Measurements from ENCODE around the gene CAPN10. TPM values are rescaled to one million over a fixed set of nuclear protein-coding genes. Genes with fewer than 3 reads are reported as not detected.
A peak's percentile ranks its signal among the peaks of the same experiment; 100 is the strongest.

The CAPN10 gene
- total RNA-seq, 2 donors from 2014 or later, result 50.4 to 73.9 TPM

DNA sequence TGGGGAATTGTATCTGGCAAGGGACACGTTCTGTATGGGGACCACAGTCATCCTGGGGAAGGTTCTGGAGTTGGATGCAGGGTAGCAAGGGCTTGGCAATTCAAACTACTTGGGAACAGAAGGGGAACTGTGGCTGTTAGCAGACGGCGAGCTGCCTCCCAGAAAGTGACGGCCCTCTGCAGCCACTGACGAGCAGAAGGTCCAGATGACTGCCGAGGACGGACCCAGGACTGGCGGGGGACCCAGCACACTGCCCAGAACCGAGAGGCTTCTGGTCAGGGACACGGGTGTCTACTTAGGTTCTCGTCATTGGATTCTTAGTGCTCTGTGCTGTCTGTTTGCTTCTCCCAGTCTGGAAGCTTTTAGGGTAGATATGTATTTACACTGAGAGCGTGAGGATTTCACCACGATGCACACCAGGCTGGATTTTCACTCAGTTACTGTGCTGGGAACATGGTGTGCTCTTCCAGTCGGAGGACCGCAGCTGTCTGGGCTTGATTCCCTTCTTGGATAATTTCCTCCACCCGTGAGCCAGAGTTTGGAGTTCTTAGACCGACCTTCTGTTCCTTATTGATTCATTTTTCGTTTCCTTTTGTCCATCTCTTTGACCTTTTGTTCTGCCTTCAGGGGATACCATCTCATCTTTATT lies 52.1 kb downstream of the CAPN10 start:
- Mint-ChIP-seq H3K27me3 (no peaks in the 10 kb centered on the region), H3K9me3 (no peaks in the 10 kb centered on the region), H3K4me3 (no peak overlapping the region), H3K27ac (no peak overlapping the region), H3K4me1 (ENCODE audit: low read depth in 2 of 2) (no peaks in the 10 kb centered on the region), H3K36me3 (peaks cover 6% of the 10 kb centered on the region)
- DNase-seq (ENCODE audit: low spot score), result no peak
- ATAC-seq, result no peak

DNA sequence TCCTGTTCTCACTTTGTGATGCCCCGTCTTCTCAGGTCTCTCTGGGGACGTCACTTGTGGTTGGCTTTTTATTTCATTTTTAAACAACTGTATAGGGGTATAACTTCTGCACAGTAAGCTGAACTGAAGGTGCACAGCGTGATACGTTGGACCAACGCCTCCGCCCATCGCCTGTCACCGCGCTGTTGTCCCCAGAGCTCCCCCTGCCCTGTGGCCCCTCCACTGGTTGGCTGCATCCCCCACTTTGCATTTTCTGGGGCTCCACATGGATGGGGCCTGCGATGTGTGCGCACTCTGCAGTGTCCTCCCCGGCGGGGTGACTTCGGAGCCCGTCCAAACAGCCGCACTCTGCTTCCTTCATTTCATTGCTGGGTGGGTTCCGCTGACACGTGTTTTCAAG lies 53.0 kb downstream of the CAPN10 start:
- no peaks in the 10 kb centered on the region for H3K27me3 Mint-ChIP-seq
- no peak for ATAC-seq
- no peaks in the 10 kb centered on the region for H3K36me3 Mint-ChIP-seq
- no peaks in the 10 kb centered on the region for H3K4me1 Mint-ChIP-seq (ENCODE audit: low read depth in 2 of 2)
- no peak overlapping the region for H3K27ac Mint-ChIP-seq
- no peaks in the 10 kb centered on the region for H3K9me3 Mint-ChIP-seq
- no peak overlapping the region for H3K4me3 Mint-ChIP-seq
- DNase-seq (ENCODE audit: low spot score), result no peak

DNA sequence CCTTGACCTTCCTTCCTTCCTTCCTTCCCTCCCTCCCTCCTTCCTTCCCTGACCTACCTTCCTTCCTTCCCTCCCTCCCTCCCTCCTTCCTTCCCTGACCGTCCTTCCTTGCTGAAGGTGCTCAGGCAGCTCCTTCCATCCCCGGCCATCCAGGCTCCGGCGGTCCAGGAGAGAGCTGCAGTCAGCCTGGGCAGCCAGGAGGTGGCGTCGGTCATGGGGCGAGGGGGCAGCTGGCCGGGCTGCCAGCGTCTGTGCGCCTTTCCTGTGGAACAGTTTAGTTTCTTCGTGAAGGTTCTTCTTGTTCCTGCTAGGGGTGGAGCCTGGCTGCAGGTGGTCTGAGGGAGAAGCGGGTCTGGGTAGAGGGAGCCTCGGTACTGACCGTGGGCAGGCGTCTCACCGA lies 54.4 kb downstream of the CAPN10 start:
- H3K36me3 Mint-ChIP-seq, result no peaks in the 10 kb centered on the region
- H3K27ac Mint-ChIP-seq, result no peak overlapping the region
- ATAC-seq (no peak), DNase-seq (ENCODE audit: low spot score) (no peak)
- peaks cover 0 to 4% of the 10 kb centered on the region in 2 donors for H3K4me1 Mint-ChIP-seq (ENCODE audit: low read depth in 2 of 2)
- H3K4me3 Mint-ChIP-seq, result no peak overlapping the region
- H3K9me3 Mint-ChIP-seq, result no peaks in the 10 kb centered on the region
- no peaks in the 10 kb centered on the region for H3K27me3 Mint-ChIP-seq

DNA sequence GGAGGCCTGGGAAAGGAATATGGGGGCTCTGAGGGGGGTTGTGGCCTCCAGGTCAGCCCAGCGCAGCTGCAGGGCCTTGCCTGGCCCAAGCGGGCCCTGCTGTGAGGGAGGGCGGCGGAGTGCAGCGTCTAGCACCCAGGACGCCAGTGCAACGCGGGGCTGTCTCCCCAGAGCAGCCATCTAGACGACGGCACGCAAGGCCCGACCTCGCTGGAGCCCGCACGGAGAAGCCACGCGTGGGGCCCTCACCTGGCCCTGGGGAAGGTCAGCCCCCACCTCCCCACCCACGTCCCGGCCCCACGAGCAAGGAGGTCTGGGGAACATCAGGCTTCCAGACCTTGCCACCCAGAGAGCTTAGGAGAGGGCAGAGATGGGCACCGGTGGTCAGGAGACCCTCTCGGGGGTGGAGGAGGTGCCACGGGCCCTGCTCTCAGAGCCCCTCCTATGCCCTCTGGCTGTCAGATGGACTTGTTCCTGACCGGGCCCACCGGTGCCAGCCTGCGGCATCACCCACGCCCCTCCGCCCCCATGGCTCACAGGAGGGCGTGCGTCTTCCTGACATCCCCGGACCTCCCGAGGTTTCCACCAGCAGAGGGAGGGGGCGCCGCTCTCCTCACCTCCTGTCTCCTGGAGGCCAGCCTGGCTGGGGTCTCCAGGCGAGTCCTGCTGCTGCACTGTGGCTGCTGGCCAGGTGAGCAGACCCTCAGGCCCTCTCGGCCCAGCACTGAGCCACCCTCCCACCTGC lies 55.7 kb downstream of the CAPN10 start:
- no peaks in the 10 kb centered on the region for H3K9me3 Mint-ChIP-seq
- no peak overlapping the region for H3K4me3 Mint-ChIP-seq
- H3K27ac Mint-ChIP-seq, result no peak overlapping the region
- DNase-seq (ENCODE audit: low spot score) (no peak), ATAC-seq (no peak)
- no peaks in the 10 kb centered on the region for H3K36me3 Mint-ChIP-seq
- no peaks in the 10 kb centered on the region for H3K27me3 Mint-ChIP-seq
- H3K4me1 Mint-ChIP-seq (ENCODE audit: low read depth in 2 of 2), result peaks cover 5 to 7% of the 10 kb centered on the region in 2 donors

DNA sequence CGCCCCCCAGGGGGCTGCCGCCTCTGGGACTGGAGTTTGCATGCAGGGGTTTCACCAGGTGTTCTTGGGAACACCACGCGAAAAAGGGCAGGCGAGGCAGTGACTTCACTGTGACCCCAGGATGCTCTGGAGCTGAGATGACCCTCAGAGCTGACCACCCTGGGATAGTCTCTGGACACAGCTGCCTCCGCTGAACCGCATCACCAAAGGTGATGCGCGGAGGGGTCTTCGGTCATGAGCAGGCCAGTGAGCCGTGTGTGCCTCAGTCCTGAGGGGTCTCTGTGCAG lies 56.2 kb downstream of the CAPN10 start:
- Mint-ChIP-seq H3K27me3 (peaks cover 0 to 3% of the 10 kb centered on the region in 2 donors), H3K9me3 (no peaks in the 10 kb centered on the region), H3K27ac (no peak overlapping the region), H3K36me3 (no peaks in the 10 kb centered on the region), H3K4me3 (no peak overlapping the region), H3K4me1 (ENCODE audit: low read depth in 2 of 2) (peaks cover 5 to 9% of the 10 kb centered on the region in 2 donors)
- no peak for DNase-seq (ENCODE audit: low spot score)
- no peak for ATAC-seq

DNA sequence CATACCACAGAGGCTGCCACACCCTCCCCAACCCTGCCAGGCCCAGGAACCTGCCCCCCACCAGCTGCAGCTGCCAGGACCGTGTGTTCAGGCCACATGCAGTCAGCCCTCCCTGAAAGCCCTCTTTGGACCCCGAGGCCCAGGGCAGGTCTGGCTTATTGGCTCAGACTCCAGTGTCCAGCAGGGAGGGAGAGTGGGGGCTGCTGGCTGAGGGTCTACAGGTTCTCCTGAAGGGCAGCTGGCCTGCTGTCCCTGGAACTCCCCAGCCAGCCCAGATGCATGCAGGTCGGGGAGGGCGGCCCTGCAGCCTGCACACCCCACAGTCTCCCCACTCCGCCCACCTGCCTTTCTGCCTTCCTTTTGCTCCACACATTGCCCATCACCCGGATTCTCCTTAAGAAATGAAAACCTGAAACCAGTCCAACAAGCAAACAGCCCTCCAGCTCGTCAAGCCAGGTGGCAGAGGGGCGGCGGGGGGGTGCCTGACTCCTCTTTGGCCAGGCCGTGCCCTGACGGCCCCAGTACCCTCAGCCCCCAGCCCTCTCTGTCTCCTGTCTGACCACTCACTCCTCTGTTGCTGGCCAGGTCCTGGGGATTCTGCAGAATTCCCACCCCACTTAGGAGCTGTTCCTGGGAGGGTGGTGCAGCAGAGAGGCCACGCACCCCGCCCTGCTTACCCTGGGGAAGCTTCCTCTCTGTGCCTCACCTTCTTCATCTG lies 56.7 kb downstream of the CAPN10 start:
- DNase-seq (ENCODE audit: low spot score) (no peak), ATAC-seq (no peak)
- Mint-ChIP-seq H3K4me3 (no peak overlapping the region), H3K36me3 (no peaks in the 10 kb centered on the region), H3K27me3 (peaks cover 0 to 5% of the 10 kb centered on the region in 2 donors), H3K4me1 (ENCODE audit: low read depth in 2 of 2) (peaks cover 5 to 9% of the 10 kb centered on the region in 2 donors), H3K27ac (no peak overlapping the region), H3K9me3 (no peaks in the 10 kb centered on the region)

DNA sequence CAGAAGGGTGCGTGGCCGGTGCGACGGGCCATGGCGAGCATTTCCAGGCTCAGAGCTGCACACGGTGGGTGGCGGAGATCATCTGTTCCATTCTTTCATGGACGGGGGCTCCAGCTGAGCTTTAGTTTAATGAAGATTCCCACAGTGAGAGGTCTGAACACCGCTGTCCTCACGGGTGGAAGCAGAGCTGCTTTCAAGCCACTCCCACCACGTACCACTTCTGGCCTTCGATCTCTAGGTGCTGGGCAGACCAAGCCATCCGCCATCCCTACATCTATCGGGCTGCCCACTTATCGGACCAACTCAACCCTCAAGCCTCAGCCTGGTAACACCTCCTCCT lies 57.2 kb downstream of the CAPN10 start:
- Mint-ChIP-seq H3K27me3 (peaks cover 0 to 5% of the 10 kb centered on the region in 2 donors), H3K9me3 (no peaks in the 10 kb centered on the region), H3K27ac (no peak overlapping the region), H3K4me3 (no peak overlapping the region), H3K36me3 (no peaks in the 10 kb centered on the region), H3K4me1 (ENCODE audit: low read depth in 2 of 2) (peaks cover 5 to 13% of the 10 kb centered on the region in 2 donors)
- DNase-seq (ENCODE audit: low spot score), result no peak
- no peak for ATAC-seq

DNA sequence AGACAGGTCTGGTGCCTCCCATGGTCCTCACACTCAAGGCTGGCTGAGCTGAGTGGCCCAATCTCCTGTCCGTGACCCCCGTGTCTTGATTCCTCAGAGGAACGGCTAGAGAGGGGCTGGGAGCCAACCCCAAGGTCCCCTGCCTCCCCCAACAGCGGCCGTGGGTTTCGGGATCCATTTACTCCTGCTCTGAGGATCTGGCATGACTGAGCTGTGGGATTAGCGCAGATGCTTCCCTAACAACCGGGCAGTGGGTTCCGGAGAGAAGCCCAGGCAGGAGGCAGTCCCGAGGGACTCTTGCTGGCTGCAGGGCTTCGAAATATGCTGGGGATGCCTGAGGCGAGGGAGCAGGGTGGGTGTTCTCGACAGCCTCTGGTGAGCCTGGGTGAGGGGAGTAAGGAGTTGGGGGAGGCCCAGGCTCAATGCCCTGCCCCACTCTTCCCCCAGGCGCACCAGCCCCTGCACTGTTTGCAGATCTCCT lies 57.7 kb downstream of the CAPN10 start:
- Mint-ChIP-seq H3K27me3 (peaks cover 0 to 6% of the 10 kb centered on the region in 2 donors), H3K4me3 (no peak overlapping the region), H3K4me1 (ENCODE audit: low read depth in 2 of 2) (peaks cover 5 to 13% of the 10 kb centered on the region in 2 donors), H3K27ac (no peak overlapping the region), H3K9me3 (no peaks in the 10 kb centered on the region), H3K36me3 (no peaks in the 10 kb centered on the region)
- ATAC-seq (no peak), DNase-seq (ENCODE audit: low spot score) (no peak)

DNA sequence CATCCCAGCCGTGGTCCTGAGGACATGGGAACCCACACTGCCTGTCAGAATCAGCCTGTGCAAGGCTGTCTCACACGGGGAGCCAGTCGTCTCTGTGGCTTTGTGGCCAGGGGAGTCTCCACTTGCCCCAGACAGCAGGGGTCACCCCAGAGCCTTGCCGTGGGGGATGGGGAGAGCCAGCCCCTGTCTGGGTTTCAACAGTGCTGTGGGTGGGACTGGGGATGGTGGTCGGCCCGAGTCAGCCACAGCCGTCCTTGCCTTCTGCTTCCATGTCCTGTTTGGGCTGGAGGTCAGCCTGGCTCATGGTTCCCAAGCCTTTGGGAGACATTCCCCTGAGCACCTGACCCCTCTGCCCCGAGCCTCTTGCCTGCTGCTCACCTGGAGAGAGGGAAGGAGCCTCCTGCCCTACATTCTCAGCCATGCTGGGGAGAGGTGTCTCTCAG lies 58.3 kb downstream of the CAPN10 start:
- ATAC-seq (peak in 1 of 2 donors; percentile 21), DNase-seq (ENCODE audit: low spot score) (no peak)
- Mint-ChIP-seq H3K4me3 (no peak overlapping the region), H3K27ac (no peak overlapping the region), H3K9me3 (no peaks in the 10 kb centered on the region), H3K27me3 (peaks cover 0 to 10% of the 10 kb centered on the region in 2 donors), H3K4me1 (ENCODE audit: low read depth in 2 of 2) (peaks cover 5 to 13% of the 10 kb centered on the region in 2 donors), H3K36me3 (no peaks in the 10 kb centered on the region)

DNA sequence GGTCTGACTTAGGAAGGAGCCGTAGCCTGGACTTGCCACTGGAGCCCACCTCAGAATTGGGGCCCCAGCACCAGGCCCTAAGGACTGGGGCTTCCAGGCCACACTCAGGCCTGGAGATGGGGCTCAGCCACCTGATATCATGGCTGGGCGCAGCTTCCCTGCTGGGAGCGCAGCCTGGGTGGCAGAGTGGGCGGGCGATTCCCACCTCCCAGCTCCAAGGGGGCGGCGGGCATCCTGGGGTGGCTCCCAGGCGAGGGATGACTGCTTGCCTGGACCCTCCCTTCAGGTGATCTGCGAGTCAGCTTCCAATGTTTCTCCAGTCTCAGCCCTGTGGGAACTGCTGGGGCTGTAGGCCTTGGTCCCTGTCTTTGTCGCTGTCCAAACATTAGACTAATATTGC lies 58.8 kb downstream of the CAPN10 start:
- H3K27ac Mint-ChIP-seq, result no peak overlapping the region
- no peaks in the 10 kb centered on the region for H3K36me3 Mint-ChIP-seq
- H3K27me3 Mint-ChIP-seq, result peaks cover 0 to 10% of the 10 kb centered on the region in 2 donors
- H3K9me3 Mint-ChIP-seq, result no peaks in the 10 kb centered on the region
- DNase-seq (ENCODE audit: low spot score) (no peak), ATAC-seq (no peak)
- no peak overlapping the region for H3K4me3 Mint-ChIP-seq
- peaks cover 5 to 13% of the 10 kb centered on the region in 2 donors for H3K4me1 Mint-ChIP-seq (ENCODE audit: low read depth in 2 of 2)

DNA sequence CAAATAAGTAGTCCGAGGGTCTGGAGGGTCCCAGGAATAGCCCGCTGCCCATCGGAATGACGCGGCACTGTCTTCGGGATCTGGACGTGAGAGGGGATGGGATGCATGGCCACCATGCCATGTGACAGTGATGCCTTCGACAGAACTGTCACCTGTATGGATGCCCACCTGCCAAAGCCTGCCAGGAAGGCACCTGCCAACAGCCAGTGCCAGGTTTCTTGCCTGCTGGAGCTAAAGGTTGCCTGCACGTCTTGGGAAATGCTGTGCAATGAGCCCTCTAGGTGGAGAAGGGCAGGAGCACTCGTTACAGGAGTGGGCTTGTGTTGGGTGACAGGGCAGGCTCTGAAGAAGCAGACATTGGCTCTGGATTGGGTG lies 59.3 kb downstream of the CAPN10 start:
- H3K27ac Mint-ChIP-seq, result peak overlapping the region in 1 of 2 donors; percentile 69
- H3K27me3 Mint-ChIP-seq, result peaks cover 0 to 11% of the 10 kb centered on the region in 2 donors
- ATAC-seq (no peak), DNase-seq (ENCODE audit: low spot score) (no peak)
- H3K36me3 Mint-ChIP-seq, result no peaks in the 10 kb centered on the region
- H3K4me1 Mint-ChIP-seq (ENCODE audit: low read depth in 2 of 2), result peaks cover 5 to 13% of the 10 kb centered on the region in 2 donors
- H3K4me3 Mint-ChIP-seq, result no peak overlapping the region
- H3K9me3 Mint-ChIP-seq, result no peaks in the 10 kb centered on the region

DNA sequence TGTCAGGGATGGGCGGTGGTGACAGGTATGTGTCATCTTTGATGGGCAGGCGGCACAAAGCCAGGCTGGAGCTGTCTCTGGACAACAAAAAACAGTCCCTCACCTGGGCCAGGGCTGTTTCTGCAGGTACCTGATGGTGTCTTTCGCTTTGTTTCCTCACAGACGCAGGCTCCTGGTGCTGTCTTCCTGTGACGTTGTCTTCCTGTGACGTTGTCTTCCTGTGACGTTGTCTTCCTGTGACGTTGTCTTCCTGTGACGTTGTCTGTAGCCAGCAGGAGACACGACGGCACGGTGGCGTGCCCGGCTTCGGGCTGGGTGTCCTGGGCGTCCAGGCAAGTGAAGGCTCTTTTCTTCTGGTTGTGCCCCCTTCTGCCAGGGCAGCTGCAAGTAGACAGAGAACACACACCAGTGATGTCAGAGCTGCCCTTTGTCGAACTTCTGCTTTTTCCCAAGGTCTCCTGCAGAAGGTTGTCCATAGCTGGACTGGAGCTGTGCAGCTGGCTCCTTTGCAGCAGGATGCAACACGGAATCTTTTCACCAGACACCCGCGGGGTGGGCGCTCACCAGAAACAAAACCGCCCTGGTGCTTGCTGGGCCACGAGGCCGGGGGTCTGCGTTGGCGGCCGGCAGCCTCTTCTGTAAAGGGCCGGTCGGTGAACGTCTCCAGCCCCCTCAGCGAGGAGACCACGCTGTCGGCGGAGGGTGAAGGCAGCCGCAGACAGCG lies 59.8 kb downstream of the CAPN10 start:
- H3K36me3 Mint-ChIP-seq, result no peaks in the 10 kb centered on the region
- no peak overlapping the region for H3K4me3 Mint-ChIP-seq
- peak overlapping the region in 1 of 2 donors; percentile 69 for H3K27ac Mint-ChIP-seq
- peaks cover 5 to 13% of the 10 kb centered on the region in 2 donors for H3K4me1 Mint-ChIP-seq (ENCODE audit: low read depth in 2 of 2)
- H3K9me3 Mint-ChIP-seq, result no peaks in the 10 kb centered on the region
- ATAC-seq, result no peak
- no peak for DNase-seq (ENCODE audit: low spot score)
- peaks cover 0 to 15% of the 10 kb centered on the region in 2 donors for H3K27me3 Mint-ChIP-seq

DNA sequence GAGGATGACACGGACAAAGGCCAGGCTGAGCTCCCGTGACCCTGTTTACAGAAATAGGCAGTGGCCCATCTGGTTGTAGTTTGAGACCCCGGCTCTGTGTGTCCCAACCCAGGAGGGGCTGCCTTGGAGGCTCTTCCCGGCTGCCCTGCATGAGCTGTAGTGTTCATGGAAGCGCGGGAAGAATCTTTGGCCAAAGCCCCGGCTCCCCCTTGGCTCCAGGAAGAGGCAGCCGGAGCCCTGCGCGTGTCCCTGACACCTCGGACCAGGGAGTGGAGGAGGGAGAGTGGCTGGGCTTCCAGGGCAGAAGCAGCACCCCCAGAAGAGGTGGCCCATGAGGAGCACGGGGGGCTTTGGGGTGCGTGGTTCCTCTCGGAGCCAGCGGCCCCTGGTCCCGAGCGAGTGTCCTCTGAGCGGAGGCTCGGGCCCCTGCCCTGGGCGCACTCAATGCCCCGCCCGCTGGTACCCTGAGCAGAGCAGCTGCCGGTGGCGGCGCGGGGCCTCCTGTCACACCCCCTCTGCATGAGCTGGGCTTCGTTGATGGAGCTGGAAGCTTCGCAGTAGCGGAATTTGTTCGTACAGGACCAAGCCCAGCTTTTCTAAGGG lies 60.5 kb downstream of the CAPN10 start:
- H3K27ac Mint-ChIP-seq, result no peak overlapping the region
- no peaks in the 10 kb centered on the region for H3K36me3 Mint-ChIP-seq
- no peaks in the 10 kb centered on the region for H3K9me3 Mint-ChIP-seq
- ATAC-seq, result no peak
- no peak overlapping the region for H3K4me3 Mint-ChIP-seq
- H3K27me3 Mint-ChIP-seq, result peaks cover 0 to 21% of the 10 kb centered on the region in 2 donors
- DNase-seq (ENCODE audit: low spot score), result no peak
- H3K4me1 Mint-ChIP-seq (ENCODE audit: low read depth in 2 of 2), result peaks cover 5 to 13% of the 10 kb centered on the region in 2 donors

All from natural killer cell treated with Interleukin-12 subunit alpha and Interleukin-12 subunit beta and Interleukin-15 and Interleukin-18, amount 100 ng/mL, for 72 hours (primary cell).